Neutrophil (primary cell): ENCODE data around the gene GAGE12J.
"Not testable (repeated sequence)": the region's sequence is repeated elsewhere in the genome, so short reads cannot be mapped to it uniquely, and the experiment has no call there.

Experiments
- H3K27ac ChIP-seq: fragments of 200-600 bp; sonication (generic); 2 replicates; pipeline ENCODE4 v1.5.1; 2016; ENCODE audit warnings: mild to moderate bottlenecking, moderate library complexity
- H3K27me3 ChIP-seq: fragments of 200-600 bp; sonication (generic); 2 replicates; pipeline ENCODE4 v1.6.0; 2016; ENCODE audit warnings: mild to moderate bottlenecking
- H3K36me3 ChIP-seq: fragments of 200-600 bp; sonication (generic); 2 replicates; pipeline ENCODE4 v1.5.1; 2017
- H3K4me1 ChIP-seq, 2 experiments: fragments of 200-600 bp in 1 of 2; sonication (generic) in 1 of 2; 1 replicate in 1 of 2; 2 replicates in 1 of 2; pipeline versions ENCODE4 v1.5.1 to v1.6.1; 2013 to 2016; ENCODE audit warnings: low read depth in 1 of 2, low read length in 1 of 2, mild to moderate bottlenecking in 1 of 2, moderate library complexity in 1 of 2; ENCODE audit not compliant: control insufficient read depth in 1 of 2, insufficient read depth in 1 of 2
- H3K4me3 ChIP-seq, 2 experiments: fragments of 200-600 bp in 1 of 2; sonication (generic) in 1 of 2; 1 replicate in 1 of 2; 2 replicates in 1 of 2; pipeline ENCODE4 v1.5.1; 2013 to 2016; ENCODE audit warnings: low read depth in 1 of 2, low read length in 1 of 2, mild to moderate bottlenecking in 1 of 2, moderate library complexity in 1 of 2
- H3K9me3 ChIP-seq: fragments of 200-600 bp; sonication (generic); 2 replicates; pipeline ENCODE4 v1.5.1; 2016

The GAGE12J gene

GRCh38 chrX:49331841-49332240 is 10.0 kb downstream of the GAGE12J start:
- H3K4me3 ChIP-seq, H3K27ac ChIP-seq, H3K9me3 ChIP-seq, H3K36me3 ChIP-seq, H3K4me1 ChIP-seq, H3K27me3 ChIP-seq: not testable (repeated sequence)

DNA sequence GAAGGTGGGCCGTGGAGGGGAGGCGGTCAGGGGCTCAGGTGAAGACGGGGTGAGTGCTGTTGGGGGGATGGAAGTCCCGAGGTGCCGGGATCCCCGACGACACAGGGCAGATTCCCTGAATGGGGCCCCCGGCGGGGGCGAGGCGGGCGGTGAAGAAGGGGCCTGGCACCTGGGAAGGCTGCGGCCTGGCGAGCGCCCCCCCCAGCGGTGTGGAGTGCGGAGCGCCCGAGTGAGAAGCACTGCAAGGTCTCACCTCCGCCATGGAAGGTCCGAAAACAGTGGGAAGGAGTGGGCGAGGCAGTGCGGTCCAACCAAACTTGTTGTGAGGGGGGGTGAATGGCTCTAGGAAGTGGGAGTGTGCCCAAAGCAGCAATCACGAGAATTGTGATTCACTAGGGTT is 19.6 kb downstream of the GAGE12J start:
- H3K4me3 ChIP-seq, H3K9me3 ChIP-seq, H3K36me3 ChIP-seq, H3K27ac ChIP-seq, H3K27me3 ChIP-seq, H3K4me1 ChIP-seq: not testable (repeated sequence)

DNA sequence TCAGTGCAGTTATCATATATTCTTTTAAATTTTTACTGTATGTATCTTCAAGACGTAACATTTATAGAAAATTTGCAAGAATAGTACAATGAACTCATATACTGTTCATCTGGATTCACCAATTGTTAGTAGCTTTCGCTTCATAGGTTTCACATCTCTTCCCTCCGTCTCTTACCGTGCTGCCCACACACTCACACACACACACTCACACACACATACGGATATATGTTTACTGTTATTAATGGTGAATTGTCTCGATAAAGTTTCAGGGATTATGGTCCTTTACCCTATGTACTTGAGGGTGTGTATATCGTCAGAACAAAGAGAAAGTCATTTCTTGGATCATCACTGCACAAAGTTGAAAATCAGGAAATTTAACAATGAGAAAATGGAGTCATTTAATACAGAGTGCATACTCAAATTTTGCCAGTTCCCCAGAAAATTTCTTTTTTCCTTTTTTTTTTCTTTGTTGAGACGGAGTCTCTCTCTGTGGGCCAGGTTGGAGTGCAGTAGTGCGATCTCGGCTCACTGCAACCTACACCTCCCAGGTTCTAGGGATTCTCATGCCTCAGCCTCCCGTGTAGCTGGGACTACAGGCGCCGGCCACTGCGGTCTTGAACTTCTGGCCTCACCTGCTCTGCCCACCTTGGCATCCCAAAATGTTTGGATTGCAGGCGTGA is 22.8 kb downstream of the GAGE12J start:
- not testable (repeated sequence) for H3K4me1 ChIP-seq, H3K27ac ChIP-seq, H3K27me3 ChIP-seq, H3K9me3 ChIP-seq, H3K36me3 ChIP-seq, H3K4me3 ChIP-seq

GRCh38 chrX:49345402-49345801 is 23.6 kb downstream of the GAGE12J start:
- H3K4me3 ChIP-seq, H3K27ac ChIP-seq, H3K36me3 ChIP-seq, H3K9me3 ChIP-seq, H3K27me3 ChIP-seq, H3K4me1 ChIP-seq: not testable (repeated sequence)

DNA sequence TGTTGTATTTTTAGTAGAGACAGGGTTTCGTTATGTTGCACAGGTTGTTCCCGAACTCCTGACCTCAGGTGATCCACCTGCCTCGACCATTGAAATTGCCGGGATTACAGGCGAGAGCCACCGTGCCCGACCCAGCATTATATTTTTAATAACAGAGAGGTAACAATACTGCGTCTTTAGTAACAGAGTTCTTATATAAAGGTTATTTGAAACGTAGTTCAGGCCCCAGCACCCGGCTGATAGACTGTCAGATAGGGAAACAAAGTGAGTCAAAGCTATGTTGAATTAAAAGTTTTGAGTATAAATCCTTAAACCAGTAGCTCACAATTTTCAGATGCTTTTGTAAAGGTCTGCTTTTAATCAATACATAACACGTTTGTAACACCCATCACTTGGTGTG is 24.3 kb downstream of the GAGE12J start:
- not testable (repeated sequence) for H3K4me3 ChIP-seq, H3K36me3 ChIP-seq, H3K27ac ChIP-seq, H3K9me3 ChIP-seq, H3K4me1 ChIP-seq, H3K27me3 ChIP-seq
